IMR-90 (cell line): Measurements from ENCODE around the gene CTTN.

Source experiments
- BHLHE40 ChIP-seq: fragments of 150-350 bp; IDR thresholded peaks from 2 replicates; pipeline ENCODE4 v1.6.1; 2016; ENCODE audit warnings: mild to moderate bottlenecking, low read depth, low read length
- CHD1 ChIP-seq: IDR thresholded peaks from 2 replicates; pipeline ENCODE4 v1.6.1; 2012; ENCODE audit warnings: low read depth, low read length, improper control_type of control experiment
- CTCF ChIP-seq: conservative IDR thresholded peaks from 2 replicates; pipeline ENCODE4 v1.5.1; 2012; ENCODE audit warnings: mild to moderate bottlenecking, low read depth, low read length, improper control_type of control experiment
- FOS ChIP-seq: fragments of 150-350 bp; IDR thresholded peaks from 2 replicates; pipeline ENCODE4 v1.6.1; 2016; ENCODE audit warnings: low read depth, low read length
- MXI1 ChIP-seq: IDR thresholded peaks from 2 replicates; pipeline ENCODE4 v1.6.1; 2012; ENCODE audit warnings: low read depth, mild to moderate bottlenecking, low read length, moderate library complexity, borderline replicate concordance
- NFE2L2 ChIP-seq: fragments of 150-350 bp; IDR thresholded peaks from 2 replicates; pipeline ENCODE4 v1.6.1; 2016; ENCODE audit warnings: low read depth, mild to moderate bottlenecking, low read length
- POLR2A ChIP-seq: IDR thresholded peaks from 2 replicates; pipeline ENCODE4 v1.6.1; 2012; ENCODE audit warnings: mild to moderate bottlenecking, low read depth, low read length
- SMC3 ChIP-seq: fragments of 150-350 bp; IDR thresholded peaks from 2 replicates; pipeline ENCODE4 v1.6.1; 2016; ENCODE audit warnings: low read depth, mild to moderate bottlenecking, antibody characterized with exemption, low read length, moderate library complexity

DNA sequence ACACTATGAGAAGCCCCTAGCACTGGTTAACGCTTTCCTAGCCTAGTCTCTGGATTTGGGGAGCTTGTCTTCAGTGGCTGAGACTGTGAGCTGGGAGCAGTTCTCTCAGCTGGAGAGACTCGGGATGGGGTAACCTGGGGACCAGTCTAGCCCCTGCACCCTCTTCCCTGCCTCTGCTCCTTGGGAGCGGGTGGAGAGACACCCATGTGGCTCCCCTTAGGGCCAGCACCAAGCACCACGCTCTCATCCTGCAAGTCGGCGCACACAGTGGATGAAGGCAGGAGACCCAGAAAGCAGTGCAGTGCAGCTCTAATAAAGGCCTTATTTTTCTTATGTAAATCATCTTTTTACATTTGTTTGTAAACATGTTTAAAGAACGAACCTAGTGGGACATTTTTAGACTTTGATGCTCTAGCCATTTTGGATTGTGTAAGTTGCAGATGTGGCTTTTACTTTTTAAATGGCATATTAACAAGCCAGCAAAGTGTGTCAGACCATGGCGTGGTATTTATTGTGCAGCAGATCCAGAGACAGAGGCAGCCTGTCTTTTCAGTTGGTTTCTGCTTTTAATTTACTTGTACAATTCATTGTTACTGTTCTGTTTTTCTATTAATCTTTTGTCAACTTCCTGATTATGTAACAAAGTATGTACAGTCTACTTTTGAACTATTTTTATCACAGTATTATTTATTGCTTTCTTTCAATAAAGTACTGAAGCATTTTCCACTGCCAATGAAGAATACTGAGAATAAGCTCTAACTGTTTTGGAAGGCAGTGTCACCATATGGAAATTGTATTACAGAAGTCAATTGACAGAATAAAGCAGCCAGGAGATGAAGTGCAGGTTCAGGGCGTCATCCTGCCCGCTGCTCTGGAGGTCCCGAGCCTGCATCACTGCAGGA is 14.4 kb upstream of the CTTN start:
- TF ChIP-seq POLR2A (no peak), CTCF (no peak), FOS (no peak), BHLHE40 (no peak), SMC3 (no peak), CHD1 (no peak), MXI1 (no peak), NFE2L2 (no peak)
